HepG2 (cell line): ENCODE data around the gene RBBP6. TPM values are rescaled to one million over a fixed set of nuclear protein-coding genes. Genes with fewer than 3 reads are reported as not detected.

Source experiments
- ATM ChIP-seq: fragments of 450-650 bp; IDR thresholded peaks from 2 replicates; pipeline ENCODE4 v1.7.1; 2017; ENCODE audit warnings: mild to moderate bottlenecking, borderline replicate concordance
- CENPX ChIP-seq: sonication (generic); formaldehyde crosslinking; IDR thresholded peaks from 2 replicates; pipeline ENCODE4 v1.9.0; 2021; ENCODE audit warnings: mild to moderate bottlenecking, missing genetic modification reagents, moderate library complexity
- GATA4 ChIP-seq: sonication (generic); IDR thresholded peaks from 2 replicates; pipeline ENCODE4 v1.6.1; 2016; ENCODE audit warnings: antibody characterized with exemption, low read depth, borderline replicate concordance
- HMG20A ChIP-seq: IDR thresholded peaks from 2 replicates; pipeline ENCODE4 v1.6.1; 2016; ENCODE audit warnings: borderline replicate concordance
- IKZF1 ChIP-seq: fragments of 450-650 bp; IDR thresholded peaks from 2 replicates; pipeline ENCODE4 v1.7.1; 2016
- KDM5A ChIP-seq: fragments of 200-600 bp; sonication (generic); IDR thresholded peaks from 2 replicates; pipeline ENCODE4 v1.7.0; 2018; ENCODE audit warnings: antibody characterized with exemption, mild to moderate bottlenecking, low read length, borderline replicate concordance
- PRMT3 ChIP-seq: sonication (generic); formaldehyde crosslinking; IDR thresholded peaks from 2 replicates; pipeline ENCODE4 v1.8.1; 2022; ENCODE audit warnings: low read depth, mild to moderate bottlenecking, moderate library complexity, missing genetic modification reagents, borderline replicate concordance
- RBM39 ChIP-seq: fragments of 200-400 bp; formaldehyde crosslinking; IDR thresholded peaks from one replicate; pipeline ENCODE4 v1.6.1; 2018; ENCODE audit warnings: antibody characterized with exemption, mild to moderate bottlenecking, low read depth, low read length; ENCODE audit not compliant: poor library complexity, severe bottlenecking
- STAG1 ChIP-seq: sonication (generic); formaldehyde crosslinking; IDR thresholded peaks from 2 replicates; pipeline ENCODE4 v1.4.0; 2020; ENCODE audit warnings: missing genetic modification reagents
- ZNF577 ChIP-seq: sonication (generic); formaldehyde crosslinking; IDR thresholded peaks from 2 replicates; pipeline ENCODE4 v1.4.0; 2020; ENCODE audit warnings: mild to moderate bottlenecking, low read depth, missing genetic modification reagents, borderline replicate concordance
- ZNF644 ChIP-seq: IDR thresholded peaks from 2 replicates; pipeline ENCODE4 v1.6.1; 2016; ENCODE audit warnings: low read depth
- ZNF670 ChIP-seq: sonication (generic); formaldehyde crosslinking; IDR thresholded peaks from 2 replicates; pipeline ENCODE4 v1.8.0; 2022; ENCODE audit warnings: mild to moderate bottlenecking, missing genetic modification reagents, borderline replicate concordance
- ZSCAN21 ChIP-seq: sonication (generic); formaldehyde crosslinking; IDR thresholded peaks from 2 replicates; pipeline ENCODE4 v1.8.0; 2022; ENCODE audit warnings: mild to moderate bottlenecking, missing genetic modification reagents, moderate library complexity, borderline replicate concordance
- polyA plus RNA-seq, 8 experiments: library from polyadenylated mRNA; depleted of rRNA in 3 of 8; stranded (reverse) in 7 of 8; unstranded in 1 of 8; fragments of >200 nt; fragmentation: Illumina TruSeq in 4 of 8; extraction: Trizol in 4 of 8; gene quantifications; 2 replicates each; pipeline versions ENCODE4 v1.2.1 to v1.2.3, GENCODE V29; 2011 to 2016; ENCODE audit warnings: low read depth in 4 of 8, missing spikeins in 1 of 8, mixed read lengths in 1 of 8; ENCODE audit not compliant: insufficient read depth in 1 of 8
- total RNA-seq, 5 experiments: library from RNA; depleted of rRNA; stranded (reverse); fragments of >200 nt; fragmentation: Illumina TruSeq; extraction: Trizol; gene quantifications; 2 replicates each; pipeline ENCODE4 v1.2.3, GENCODE V29; 2016; ENCODE audit warnings: low read depth in 1 of 5
- TF ChIP-seq, protein P1 (sequence below): IDR thresholded peaks from 2 replicates; pipeline ENCODE4 v1.6.1; 2016; ENCODE audit warnings: low read depth, control low read depth
- TF ChIP-seq, protein P2 (sequence below): sonication (generic); formaldehyde crosslinking; IDR thresholded peaks from 2 replicates; pipeline ENCODE4 v1.5.0; 2020; ENCODE audit warnings: mild to moderate bottlenecking, missing genetic modification reagents
- TF ChIP-seq, protein P3 (sequence below): sonication (generic); formaldehyde crosslinking; IDR thresholded peaks from 2 replicates; pipeline ENCODE4 v1.8.0; 2022; ENCODE audit warnings: mild to moderate bottlenecking, missing genetic modification reagents, moderate library complexity
- TF ChIP-seq, protein P4 (sequence below): sonication (generic); formaldehyde crosslinking; IDR thresholded peaks from 2 replicates; pipeline ENCODE4 v1.8.0; 2022; ENCODE audit warnings: mild to moderate bottlenecking, missing genetic modification reagents
- TF ChIP-seq, protein P5 (sequence below), 2 experiments: sonication (generic) in 1 of 2; formaldehyde crosslinking in 1 of 2; IDR thresholded peaks; 2 replicates each; pipeline versions ENCODE4 v1.6.1 to v1.9.0; 2014 to 2022; ENCODE audit warnings: antibody characterized with exemption in 1 of 2, borderline replicate concordance in 1 of 2, inconsistent platforms in 1 of 2, low read depth in 1 of 2, missing genetic modification reagents in 1 of 2

The RBBP6 gene
- total and polyA plus RNA-seq, 2 of the 13 experiments (the other 11 are each of a cell fraction or from before 2014, with no cell fraction given), result 37.1 to 70.9 TPM

DNA sequence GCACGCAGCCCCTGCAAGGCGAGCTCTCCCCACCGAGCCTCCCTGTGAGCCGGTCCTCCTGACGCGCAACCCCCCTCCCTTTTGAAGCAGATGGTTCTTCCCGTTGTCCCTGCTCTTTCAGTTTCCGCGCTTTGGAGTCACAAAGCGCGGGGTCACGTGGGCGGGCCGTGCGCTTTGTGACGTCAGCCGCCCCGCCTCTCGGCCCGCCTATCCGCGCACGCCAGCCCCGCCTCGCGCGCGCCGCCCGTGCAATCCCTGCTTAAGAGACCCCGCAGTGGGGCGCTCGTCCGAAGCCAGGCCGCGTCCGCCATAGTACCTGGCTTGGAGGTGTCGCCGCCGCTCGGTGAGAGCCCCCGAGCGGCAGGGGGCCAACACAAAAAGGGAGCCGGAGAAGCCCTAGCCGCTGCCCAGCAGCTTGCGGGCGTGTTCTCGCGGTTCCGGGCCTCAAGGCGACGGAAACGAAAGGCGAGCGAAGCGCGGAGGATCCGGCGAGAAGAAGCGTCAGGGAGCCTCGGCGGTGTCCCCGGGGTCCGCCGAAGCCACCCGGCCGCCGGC, at the start of gene RBBP6 (continued):
- TF ChIP-seq, protein P1, sequence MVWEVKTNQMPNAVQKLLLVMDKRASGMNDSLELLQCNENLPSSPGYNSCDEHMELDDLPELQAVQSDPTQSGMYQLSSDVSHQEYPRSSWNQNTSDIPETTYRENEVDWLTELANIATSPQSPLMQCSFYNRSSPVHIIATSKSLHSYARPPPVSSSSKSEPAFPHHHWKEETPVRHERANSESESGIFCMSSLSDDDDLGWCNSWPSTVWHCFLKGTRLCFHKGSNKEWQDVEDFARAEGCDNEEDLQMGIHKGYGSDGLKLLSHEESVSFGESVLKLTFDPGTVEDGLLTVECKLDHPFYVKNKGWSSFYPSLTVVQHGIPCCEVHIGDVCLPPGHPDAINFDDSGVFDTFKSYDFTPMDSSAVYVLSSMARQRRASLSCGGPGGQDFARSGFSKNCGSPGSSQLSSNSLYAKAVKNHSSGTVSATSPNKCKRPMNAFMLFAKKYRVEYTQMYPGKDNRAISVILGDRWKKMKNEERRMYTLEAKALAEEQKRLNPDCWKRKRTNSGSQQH (CRISPR knock-in tag), result 0 out of 2 replicates have a peak, but pooled peaks have one; percentile 76
- TF ChIP-seq RBM39, result peak; percentile 76
- no peak; the same call in 1 of the 2 replicates for TF ChIP-seq STAG1
- peak; percentile 89 for TF ChIP-seq GATA4
- no peak for TF ChIP-seq ATM
- no peak; the same call in 1 of the 2 replicates for TF ChIP-seq KDM5A
- TF ChIP-seq, protein P2, sequence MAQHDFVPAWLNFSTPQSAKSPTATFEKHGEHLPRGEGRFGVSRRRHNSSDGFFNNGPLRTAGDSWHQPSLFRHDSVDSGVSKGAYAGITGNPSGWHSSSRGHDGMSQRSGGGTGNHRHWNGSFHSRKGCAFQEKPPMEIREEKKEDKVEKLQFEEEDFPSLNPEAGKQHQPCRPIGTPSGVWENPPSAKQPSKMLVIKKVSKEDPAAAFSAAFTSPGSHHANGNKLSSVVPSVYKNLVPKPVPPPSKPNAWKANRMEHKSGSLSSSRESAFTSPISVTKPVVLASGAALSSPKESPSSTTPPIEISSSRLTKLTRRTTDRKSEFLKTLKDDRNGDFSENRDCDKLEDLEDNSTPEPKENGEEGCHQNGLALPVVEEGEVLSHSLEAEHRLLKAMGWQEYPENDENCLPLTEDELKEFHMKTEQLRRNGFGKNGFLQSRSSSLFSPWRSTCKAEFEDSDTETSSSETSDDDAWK (CRISPR knock-in tag), result no peak
- TF ChIP-seq, protein P3, sequence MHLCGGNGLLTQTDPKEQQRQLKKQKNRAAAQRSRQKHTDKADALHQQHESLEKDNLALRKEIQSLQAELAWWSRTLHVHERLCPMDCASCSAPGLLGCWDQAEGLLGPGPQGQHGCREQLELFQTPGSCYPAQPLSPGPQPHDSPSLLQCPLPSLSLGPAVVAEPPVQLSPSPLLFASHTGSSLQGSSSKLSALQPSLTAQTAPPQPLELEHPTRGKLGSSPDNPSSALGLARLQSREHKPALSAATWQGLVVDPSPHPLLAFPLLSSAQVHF (CRISPR knock-in tag), result no peak
- TF ChIP-seq CENPX (CRISPR knock-in tag), result no peak
- peak; percentile 97 for TF ChIP-seq ZNF670 (CRISPR knock-in tag)
- TF ChIP-seq IKZF1, result no peak
- peak; percentile 14 for TF ChIP-seq HMG20A (CRISPR knock-in tag)
- TF ChIP-seq ZSCAN21 (CRISPR knock-in tag), result peak; percentile 95
- TF ChIP-seq, protein P4, sequence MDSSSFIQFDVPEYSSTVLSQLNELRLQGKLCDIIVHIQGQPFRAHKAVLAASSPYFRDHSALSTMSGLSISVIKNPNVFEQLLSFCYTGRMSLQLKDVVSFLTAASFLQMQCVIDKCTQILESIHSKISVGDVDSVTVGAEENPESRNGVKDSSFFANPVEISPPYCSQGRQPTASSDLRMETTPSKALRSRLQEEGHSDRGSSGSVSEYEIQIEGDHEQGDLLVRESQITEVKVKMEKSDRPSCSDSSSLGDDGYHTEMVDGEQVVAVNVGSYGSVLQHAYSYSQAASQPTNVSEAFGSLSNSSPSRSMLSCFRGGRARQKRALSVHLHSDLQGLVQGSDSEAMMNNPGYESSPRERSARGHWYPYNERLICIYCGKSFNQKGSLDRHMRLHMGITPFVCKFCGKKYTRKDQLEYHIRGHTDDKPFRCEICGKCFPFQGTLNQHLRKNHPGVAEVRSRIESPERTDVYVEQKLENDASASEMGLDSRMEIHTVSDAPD (CRISPR knock-in tag), result no peak
- peak; percentile 75 for TF ChIP-seq ZNF644 (CRISPR knock-in tag)
- TF ChIP-seq, protein P5, sequence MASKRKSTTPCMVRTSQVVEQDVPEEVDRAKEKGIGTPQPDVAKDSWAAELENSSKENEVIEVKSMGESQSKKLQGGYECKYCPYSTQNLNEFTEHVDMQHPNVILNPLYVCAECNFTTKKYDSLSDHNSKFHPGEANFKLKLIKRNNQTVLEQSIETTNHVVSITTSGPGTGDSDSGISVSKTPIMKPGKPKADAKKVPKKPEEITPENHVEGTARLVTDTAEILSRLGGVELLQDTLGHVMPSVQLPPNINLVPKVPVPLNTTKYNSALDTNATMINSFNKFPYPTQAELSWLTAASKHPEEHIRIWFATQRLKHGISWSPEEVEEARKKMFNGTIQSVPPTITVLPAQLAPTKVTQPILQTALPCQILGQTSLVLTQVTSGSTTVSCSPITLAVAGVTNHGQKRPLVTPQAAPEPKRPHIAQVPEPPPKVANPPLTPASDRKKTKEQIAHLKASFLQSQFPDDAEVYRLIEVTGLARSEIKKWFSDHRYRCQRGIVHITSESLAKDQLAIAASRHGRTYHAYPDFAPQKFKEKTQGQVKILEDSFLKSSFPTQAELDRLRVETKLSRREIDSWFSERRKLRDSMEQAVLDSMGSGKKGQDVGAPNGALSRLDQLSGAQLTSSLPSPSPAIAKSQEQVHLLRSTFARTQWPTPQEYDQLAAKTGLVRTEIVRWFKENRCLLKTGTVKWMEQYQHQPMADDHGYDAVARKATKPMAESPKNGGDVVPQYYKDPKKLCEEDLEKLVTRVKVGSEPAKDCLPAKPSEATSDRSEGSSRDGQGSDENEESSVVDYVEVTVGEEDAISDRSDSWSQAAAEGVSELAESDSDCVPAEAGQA (IDR thresholded peaks at IDR 0.05; ENCODE audit: low read depth), result peak; percentile 88
- TF ChIP-seq, protein P5 (CRISPR knock-in tag; IDR thresholded peaks at IDR 0.05; ENCODE audit: borderline replicate concordance), result no peak
- no peak for TF ChIP-seq PRMT3
- TF ChIP-seq ZNF577, result no peak
